Measurements from ENCODE around the gene CPEB2.

CPEB2 gene

GRCh38 chr4:15118292-15118691 lies 116.0 kb downstream of the CPEB2 start:
- no peak for DNase-seq (ENCODE audit: low spot score)
